Omental fat pad (tissue), 4 donors: ENCODE results near the gene RALGAPA1. TPM values are rescaled to one million over a fixed set of nuclear protein-coding genes. Genes with fewer than 3 reads are reported as not detected.
"Not testable (repeated sequence)": the region's sequence is repeated elsewhere in the genome, so short reads cannot be mapped to it uniquely, and the experiment has no call there.

Source experiments
- ATAC-seq: fragments of 150-250 bp; one replicate; pipeline ENCODE4 v1.9.1; 2016; ENCODE audit warnings: mild to moderate bottlenecking, moderate library complexity; ENCODE audit not compliant: low FRiP score
- DNase-seq: peaks from one replicate; pipeline ENCODE4 v3.0.0-alpha.2; 2019; ENCODE audit warnings: low spot score
- total RNA-seq, 4 donors: library from RNA; depleted of rRNA; stranded (reverse); fragments of >200 nt; gene quantifications; one replicate each; pipeline ENCODE4 v1.1.0, GENCODE V29; 2016
- TF ChIP-seq, protein P1 (sequence below), 3 donors: fragments of 450-650 bp; IDR thresholded peaks; one replicate each; pipeline ENCODE4 v1.5.1; 2016 to 2017; ENCODE audit warnings: antibody characterized with exemption in 3 of 3, mild to moderate bottlenecking in 3 of 3, moderate library complexity in 2 of 3

RALGAPA1 gene
- total RNA-seq, 4 donors from 2014 or later, result 43.5 to 79.0 (median 54.9) TPM

GRCh38 chr14:35617500-35617899 is 191.6 kb downstream of the RALGAPA1 start:
- DNase-seq (no peak), ATAC-seq (no peak)
- TF ChIP-seq, protein P1, sequence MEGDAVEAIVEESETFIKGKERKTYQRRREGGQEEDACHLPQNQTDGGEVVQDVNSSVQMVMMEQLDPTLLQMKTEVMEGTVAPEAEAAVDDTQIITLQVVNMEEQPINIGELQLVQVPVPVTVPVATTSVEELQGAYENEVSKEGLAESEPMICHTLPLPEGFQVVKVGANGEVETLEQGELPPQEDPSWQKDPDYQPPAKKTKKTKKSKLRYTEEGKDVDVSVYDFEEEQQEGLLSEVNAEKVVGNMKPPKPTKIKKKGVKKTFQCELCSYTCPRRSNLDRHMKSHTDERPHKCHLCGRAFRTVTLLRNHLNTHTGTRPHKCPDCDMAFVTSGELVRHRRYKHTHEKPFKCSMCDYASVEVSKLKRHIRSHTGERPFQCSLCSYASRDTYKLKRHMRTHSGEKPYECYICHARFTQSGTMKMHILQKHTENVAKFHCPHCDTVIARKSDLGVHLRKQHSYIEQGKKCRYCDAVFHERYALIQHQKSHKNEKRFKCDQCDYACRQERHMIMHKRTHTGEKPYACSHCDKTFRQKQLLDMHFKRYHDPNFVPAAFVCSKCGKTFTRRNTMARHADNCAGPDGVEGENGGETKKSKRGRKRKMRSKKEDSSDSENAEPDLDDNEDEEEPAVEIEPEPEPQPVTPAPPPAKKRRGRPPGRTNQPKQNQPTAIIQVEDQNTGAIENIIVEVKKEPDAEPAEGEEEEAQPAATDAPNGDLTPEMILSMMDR (IDR thresholded peaks at IDR 0.05), result no peak

- ATAC-seq (no peak), DNase-seq (no peak)
- TF ChIP-seq, protein P1 (IDR thresholded peaks at IDR 0.05), result no peak
These were observed 201.7 kb downstream of the RALGAPA1 start for GRCh38 chr14:35607380-35607779.

GRCh38 chr14:35600253-35600652 is 208.8 kb downstream of the RALGAPA1 start:
- ATAC-seq, result no peak
- TF ChIP-seq, protein P1 (IDR thresholded peaks at IDR 0.05), result no peak
- no peak for DNase-seq

DNA sequence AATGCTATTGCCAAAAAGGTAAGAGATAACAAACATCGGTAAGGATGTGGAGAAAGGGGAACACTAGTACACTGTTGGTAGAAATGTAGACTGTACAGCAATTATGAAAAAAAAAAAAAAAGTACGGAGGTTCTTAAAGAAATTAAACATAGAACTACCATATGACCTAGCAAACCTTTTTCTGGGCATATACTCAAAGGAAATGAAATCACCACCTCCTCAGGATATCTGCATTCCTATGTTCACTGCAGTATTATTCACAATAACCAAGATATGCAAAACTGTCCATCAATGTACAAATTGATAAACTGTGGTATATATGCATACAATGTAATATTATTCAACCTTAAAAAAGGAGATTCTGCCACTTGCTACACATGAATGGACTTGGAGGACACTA is 214.5 kb downstream of the RALGAPA1 start:
- DNase-seq (no peak), ATAC-seq (no peak)
- TF ChIP-seq, protein P1 (IDR thresholded peaks at IDR 0.05), result no peak

DNA sequence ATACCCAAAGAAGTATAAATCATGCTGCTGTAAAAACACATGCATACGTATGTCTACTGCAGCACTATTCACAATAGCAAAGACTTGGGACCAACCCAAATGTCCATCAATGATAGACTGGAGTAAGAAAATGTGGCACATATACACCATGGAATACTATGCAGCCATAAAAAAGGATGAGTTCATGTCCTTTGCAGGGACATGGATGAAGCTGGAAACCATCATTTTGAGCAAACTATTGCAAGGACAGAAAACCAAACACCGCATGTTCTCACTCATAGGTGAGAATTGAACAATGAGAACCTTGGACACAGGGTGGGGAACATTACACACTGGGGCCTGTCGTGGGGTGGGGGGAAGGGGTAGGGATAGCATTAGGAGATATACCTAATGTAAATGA is 221.7 kb downstream of the RALGAPA1 start:
- DNase-seq, result not testable (repeated sequence)

GRCh38 chr14:35578639-35579038 is 230.5 kb downstream of the RALGAPA1 start:
- TF ChIP-seq, protein P1 (IDR thresholded peaks at IDR 0.05), result no peak
- ATAC-seq (no peak), DNase-seq (no peak)

More for the DNA sequence above, 221.7 kb downstream of the RALGAPA1 start:
- ATAC-seq, result not testable (repeated sequence)

- TF ChIP-seq, protein P1 (IDR thresholded peaks at IDR 0.05), result no peak
- ATAC-seq (no peak), DNase-seq (no peak)
These were observed 231.0 kb downstream of the RALGAPA1 start for GRCh38 chr14:35578135-35578534.

DNA sequence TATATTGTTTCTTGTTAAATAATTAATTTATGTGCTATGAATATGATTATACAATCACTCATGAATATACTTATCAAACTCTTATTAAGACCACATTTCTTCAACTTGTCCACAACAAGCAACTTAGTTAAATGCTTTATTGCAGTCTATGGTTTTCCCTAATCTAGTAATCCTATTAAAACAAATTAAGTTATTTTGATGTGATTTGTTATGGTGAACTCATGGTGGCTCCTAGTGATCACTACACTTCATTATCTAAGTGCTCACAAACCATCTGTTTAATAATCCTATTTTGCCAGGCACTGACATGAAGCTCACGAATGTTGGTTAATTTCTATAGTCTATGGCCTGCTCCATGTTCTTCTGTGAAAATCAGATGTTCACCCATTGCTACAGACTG is 232.2 kb downstream of the RALGAPA1 start:
- DNase-seq (no peak), ATAC-seq (no peak)
- TF ChIP-seq, protein P1 (IDR thresholded peaks at IDR 0.05), result no peak
